ENCODE measurements around the gene ARHGAP15. TPM values are rescaled to one million over a fixed set of nuclear protein-coding genes. Genes with fewer than 3 reads are reported as not detected.

ARHGAP15 gene
- total RNA-seq, 1 experiment from 2014 or later: not detected

GRCh38 chr2:143787674-143788073 is 658.5 kb downstream of the ARHGAP15 start:
- intact Hi-C loops (cut with micrococcal nuclease; ENCODE audit: unreplicated experiment): no loop called here
- no peaks in the 10 kb centered on the region for H3K9me3 ChIP-seq (ENCODE audit: insufficient read depth, low read depth)
- no peaks in the 10 kb centered on the region for H4K20me1 ChIP-seq (ENCODE audit: insufficient read depth)
- H3K27me3 ChIP-seq (ENCODE audit: insufficient read depth, low read depth): no peaks in the 10 kb centered on the region
- H3K27ac ChIP-seq: no peak overlapping the region
- no peaks in the 10 kb centered on the region for H3K36me3 ChIP-seq (ENCODE audit: low read depth)
- H3K79me2 ChIP-seq (ENCODE audit: low read depth): no peaks in the 10 kb centered on the region
- no TSS peak for BruUV-seq (replicated peaks)
- CTCF ChIA-PET: no interaction called here
- no peak for TF ChIP-seq CTCF (conservative IDR thresholded peaks at IDR 0.05)
- no peak for TF ChIP-seq EZH2 (IDR thresholded peaks at IDR 0.05; ENCODE audit: low read depth)
- H3F3A ChIP-seq (ENCODE audit: insufficient read depth, low read depth): no peaks in the 10 kb centered on the region
- H3K4me3 ChIP-seq: no peak overlapping the region
- no peaks in the 10 kb centered on the region for H3K4me1 ChIP-seq (replicated peaks; ENCODE audit: insufficient read depth)
- H2AFZ ChIP-seq: no peak overlapping the region
- no peaks in the 10 kb centered on the region for H3K9me2 ChIP-seq (ENCODE audit: insufficient read depth)
- no peak for DNase-seq
- POLR2A ChIA-PET (ENCODE audit: unreplicated experiment): no interaction called here
- H3K4me2 ChIP-seq: no peak overlapping the region

- Histone ChIP-seq H3K9me2 (ENCODE audit: insufficient read depth) (no peaks in the 10 kb centered on the region), H3K9me3 (ENCODE audit: insufficient read depth, low read depth) (no peaks in the 10 kb centered on the region), H4K20me1 (ENCODE audit: insufficient read depth) (no peaks in the 10 kb centered on the region), H3K4me2 (peak overlapping the region; percentile 29), H2AFZ (no peak overlapping the region), H3K4me1 (replicated peaks; ENCODE audit: insufficient read depth) (no peaks in the 10 kb centered on the region), H3K4me3 (no peak overlapping the region), H3K27me3 (ENCODE audit: insufficient read depth, low read depth) (no peaks in the 10 kb centered on the region), H3K27ac (no peak overlapping the region), H3K79me2 (ENCODE audit: low read depth) (no peaks in the 10 kb centered on the region), H3K36me3 (ENCODE audit: low read depth) (no peaks in the 10 kb centered on the region), H3F3A (ENCODE audit: insufficient read depth, low read depth) (no peaks in the 10 kb centered on the region)
- intact Hi-C loops (cut with micrococcal nuclease; ENCODE audit: unreplicated experiment): no loop called here
- BruUV-seq (replicated peaks): no TSS peak
- CTCF ChIA-PET: no interaction called here
- DNase-seq: no peak
- no peak for TF ChIP-seq CTCF (conservative IDR thresholded peaks at IDR 0.05)
- TF ChIP-seq EZH2 (IDR thresholded peaks at IDR 0.05; ENCODE audit: low read depth): no peak
- POLR2A ChIA-PET (ENCODE audit: unreplicated experiment): no interaction called here
Observed at GRCh38 chr2:143792602-143793001, 663.4 kb downstream of the ARHGAP15 start.

GRCh38 chr2:143793381-143793780 is 664.2 kb downstream of the ARHGAP15 start:
- ChIA-PET POLR2A (ENCODE audit: unreplicated experiment) (no interaction called here), CTCF (no interaction called here)
- no peaks in the 10 kb centered on the region for H3K36me3 ChIP-seq (ENCODE audit: low read depth)
- no peak overlapping the region for H3K27ac ChIP-seq
- intact Hi-C loops (cut with micrococcal nuclease; ENCODE audit: unreplicated experiment): no loop called here
- H3K9me2 ChIP-seq (ENCODE audit: insufficient read depth): no peaks in the 10 kb centered on the region
- no peaks in the 10 kb centered on the region for H4K20me1 ChIP-seq (ENCODE audit: insufficient read depth)
- DNase-seq: no peak
- H3K79me2 ChIP-seq (ENCODE audit: low read depth): no peaks in the 10 kb centered on the region
- H2AFZ ChIP-seq: no peak overlapping the region
- no peak overlapping the region for H3K4me2 ChIP-seq
- no peak overlapping the region for H3K4me3 ChIP-seq
- TF ChIP-seq CTCF (conservative IDR thresholded peaks at IDR 0.05): no peak
- no peak for TF ChIP-seq EZH2 (IDR thresholded peaks at IDR 0.05; ENCODE audit: low read depth)
- BruUV-seq (replicated peaks): no TSS peak
- no peaks in the 10 kb centered on the region for H3K4me1 ChIP-seq (replicated peaks; ENCODE audit: insufficient read depth)
- no peaks in the 10 kb centered on the region for H3F3A ChIP-seq (ENCODE audit: insufficient read depth, low read depth)
- no peaks in the 10 kb centered on the region for H3K9me3 ChIP-seq (ENCODE audit: insufficient read depth, low read depth)
- H3K27me3 ChIP-seq (ENCODE audit: insufficient read depth, low read depth): no peaks in the 10 kb centered on the region
